Measurements from ENCODE around the gene KLHL1. TPM values are rescaled to one million over a fixed set of nuclear protein-coding genes. Genes with fewer than 3 reads are reported as not detected.

Gene KLHL1
- total and polyA plus RNA-seq, 9 of the 15 experiments (the other 6 are each of a cell fraction or from before 2014, with no cell fraction given) = not detected

DNA sequence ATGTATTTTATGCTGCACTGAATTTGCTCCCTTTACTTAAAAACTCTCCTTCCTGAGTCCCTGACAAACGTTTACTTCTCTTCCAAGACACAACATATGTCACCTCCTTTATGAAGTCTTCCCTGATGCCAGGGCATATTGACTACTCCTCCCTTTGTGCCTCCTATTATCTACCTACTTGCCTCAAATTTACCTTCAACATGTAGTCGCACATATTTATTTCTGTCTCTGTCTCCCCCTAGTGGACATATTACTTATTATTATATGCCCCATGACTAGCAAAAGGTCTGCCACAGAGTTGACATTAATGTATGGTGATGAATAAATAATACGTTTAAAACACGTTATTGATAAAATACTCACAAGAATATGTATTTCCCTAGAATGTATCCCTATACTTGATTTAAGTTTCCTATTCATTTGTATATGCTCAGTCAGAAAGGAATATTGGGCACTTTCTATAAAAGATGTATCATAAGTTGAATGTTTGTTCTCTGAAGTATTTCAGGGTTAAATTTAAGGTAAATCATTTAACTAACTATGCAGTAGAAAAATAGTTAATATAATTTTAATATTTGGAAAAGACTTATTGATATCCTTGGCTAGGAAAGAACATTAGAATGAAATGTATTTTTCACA, 250.9 kb downstream of the KLHL1 start (continued):
- TF ChIP-seq, protein P1, sequence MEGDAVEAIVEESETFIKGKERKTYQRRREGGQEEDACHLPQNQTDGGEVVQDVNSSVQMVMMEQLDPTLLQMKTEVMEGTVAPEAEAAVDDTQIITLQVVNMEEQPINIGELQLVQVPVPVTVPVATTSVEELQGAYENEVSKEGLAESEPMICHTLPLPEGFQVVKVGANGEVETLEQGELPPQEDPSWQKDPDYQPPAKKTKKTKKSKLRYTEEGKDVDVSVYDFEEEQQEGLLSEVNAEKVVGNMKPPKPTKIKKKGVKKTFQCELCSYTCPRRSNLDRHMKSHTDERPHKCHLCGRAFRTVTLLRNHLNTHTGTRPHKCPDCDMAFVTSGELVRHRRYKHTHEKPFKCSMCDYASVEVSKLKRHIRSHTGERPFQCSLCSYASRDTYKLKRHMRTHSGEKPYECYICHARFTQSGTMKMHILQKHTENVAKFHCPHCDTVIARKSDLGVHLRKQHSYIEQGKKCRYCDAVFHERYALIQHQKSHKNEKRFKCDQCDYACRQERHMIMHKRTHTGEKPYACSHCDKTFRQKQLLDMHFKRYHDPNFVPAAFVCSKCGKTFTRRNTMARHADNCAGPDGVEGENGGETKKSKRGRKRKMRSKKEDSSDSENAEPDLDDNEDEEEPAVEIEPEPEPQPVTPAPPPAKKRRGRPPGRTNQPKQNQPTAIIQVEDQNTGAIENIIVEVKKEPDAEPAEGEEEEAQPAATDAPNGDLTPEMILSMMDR (IDR thresholded peaks at IDR 0.05 in 2 of 3, conservative IDR thresholded peaks at IDR 0.05 in 1 of 3; ENCODE audit: insufficient read depth in 2 of 3, low read depth in 1 of 3, low read length in 3 of 3) = peak in 2 of 3 experiments; percentile 35 to 40; a peak in 3 of 6 replicates
- TF ChIP-seq, protein P2, sequence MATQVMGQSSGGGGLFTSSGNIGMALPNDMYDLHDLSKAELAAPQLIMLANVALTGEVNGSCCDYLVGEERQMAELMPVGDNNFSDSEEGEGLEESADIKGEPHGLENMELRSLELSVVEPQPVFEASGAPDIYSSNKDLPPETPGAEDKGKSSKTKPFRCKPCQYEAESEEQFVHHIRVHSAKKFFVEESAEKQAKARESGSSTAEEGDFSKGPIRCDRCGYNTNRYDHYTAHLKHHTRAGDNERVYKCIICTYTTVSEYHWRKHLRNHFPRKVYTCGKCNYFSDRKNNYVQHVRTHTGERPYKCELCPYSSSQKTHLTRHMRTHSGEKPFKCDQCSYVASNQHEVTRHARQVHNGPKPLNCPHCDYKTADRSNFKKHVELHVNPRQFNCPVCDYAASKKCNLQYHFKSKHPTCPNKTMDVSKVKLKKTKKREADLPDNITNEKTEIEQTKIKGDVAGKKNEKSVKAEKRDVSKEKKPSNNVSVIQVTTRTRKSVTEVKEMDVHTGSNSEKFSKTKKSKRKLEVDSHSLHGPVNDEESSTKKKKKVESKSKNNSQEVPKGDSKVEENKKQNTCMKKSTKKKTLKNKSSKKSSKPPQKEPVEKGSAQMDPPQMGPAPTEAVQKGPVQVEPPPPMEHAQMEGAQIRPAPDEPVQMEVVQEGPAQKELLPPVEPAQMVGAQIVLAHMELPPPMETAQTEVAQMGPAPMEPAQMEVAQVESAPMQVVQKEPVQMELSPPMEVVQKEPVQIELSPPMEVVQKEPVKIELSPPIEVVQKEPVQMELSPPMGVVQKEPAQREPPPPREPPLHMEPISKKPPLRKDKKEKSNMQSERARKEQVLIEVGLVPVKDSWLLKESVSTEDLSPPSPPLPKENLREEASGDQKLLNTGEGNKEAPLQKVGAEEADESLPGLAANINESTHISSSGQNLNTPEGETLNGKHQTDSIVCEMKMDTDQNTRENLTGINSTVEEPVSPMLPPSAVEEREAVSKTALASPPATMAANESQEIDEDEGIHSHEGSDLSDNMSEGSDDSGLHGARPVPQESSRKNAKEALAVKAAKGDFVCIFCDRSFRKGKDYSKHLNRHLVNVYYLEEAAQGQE (IDR thresholded peaks at IDR 0.05; ENCODE audit: borderline replicate concordance) = 0 out of 2 replicates have a peak, but pooled peaks have one; percentile 33
- TF ChIP-seq, protein P2 (CRISPR knock-in tag; IDR thresholded peaks at IDR 0.05; ENCODE audit: low read depth) = no peak
- no peak for TF ChIP-seq CTBP1 (IDR thresholded peaks at IDR 0.05; ENCODE audit: borderline replicate concordance)
- no peak for TF ChIP-seq TCFL5 (CRISPR knock-in tag; conservative IDR thresholded peaks at IDR 0.05)
- TF ChIP-seq RAD21 (CRISPR knock-in tag; conservative IDR thresholded peaks at IDR 0.05 in 1 of 2, IDR thresholded peaks at IDR 0.05 in 1 of 2) = peak; percentile 37 to 73
- no peak for TF ChIP-seq SIN3A (IDR thresholded peaks at IDR 0.05; ENCODE audit: borderline replicate concordance in 2 of 2, control insufficient read depth in 1 of 2, low read depth in 2 of 2, low read length in 2 of 2)
- TF ChIP-seq BRD4 (IDR thresholded peaks at IDR 0.05) = no peak
- 0 out of 2 replicates have a peak, but pooled peaks have one; percentile 8 for TF ChIP-seq SMC3 (conservative IDR thresholded peaks at IDR 0.05; ENCODE audit: insufficient read depth, low read depth, low read length)
- TF ChIP-seq ZFP1 (CRISPR knock-in tag; IDR thresholded peaks at IDR 0.05) = no peak
- TF ChIP-seq MYC (IDR thresholded peaks at IDR 0.05; ENCODE audit: low read depth, low read length) = no peak
- no peak for TF ChIP-seq MYC (CRISPR knock-in tag; IDR thresholded peaks at IDR 0.05; ENCODE audit: borderline replicate concordance, low read depth)
- TF ChIP-seq CEBPB (tag; IDR thresholded peaks at IDR 0.05) = no peak
- TF ChIP-seq EP400 (IDR thresholded peaks at IDR 0.05) = no peak
